ENCODE data around the gene C12orf42. TPM values are rescaled to one million over a fixed set of nuclear protein-coding genes. Genes with fewer than 3 reads are reported as not detected.

Gene C12orf42
- total RNA-seq, 6 donors from 2014 or later = not detected

GRCh38 chr12:103422328-103422727, 73.4 kb downstream of the C12orf42 start:
- no peak for ATAC-seq (ENCODE audit: low FRiP score in 2 of 2)

GRCh38 chr12:103421402-103421801, 74.4 kb downstream of the C12orf42 start:
- Histone ChIP-seq H3K9me3 (no peaks in the 10 kb centered on the region), H3K36me3 (no peaks in the 10 kb centered on the region), H3K27ac (no peak overlapping the region), H3K4me1 (no peaks in the 10 kb centered on the region), H3K27me3 (no peaks in the 10 kb centered on the region), H3K4me3 (no peak overlapping the region)
- 90% methylated on average over 1 of the region's 1 CpG for WGBS, 2 donors
- ATAC-seq (ENCODE audit: low FRiP score in 2 of 2) (no peak), DNase-seq (no peak)
- TF ChIP-seq POLR2AphosphoS5 (IDR thresholded peaks at IDR 0.05) = no peak
- no peak for TF ChIP-seq POLR2A (IDR thresholded peaks at IDR 0.05)
- no peak for TF ChIP-seq CTCF (IDR thresholded peaks at IDR 0.05)
- no peak for TF ChIP-seq EP300 (IDR thresholded peaks at IDR 0.05)

More at GRCh38 chr12:103422328-103422727, 73.4 kb downstream of the C12orf42 start:
- H3K4me3 ChIP-seq = no peak overlapping the region
- no peak overlapping the region for H3K27ac ChIP-seq
- DNase-seq = no peak
- WGBS, 2 donors = 74 to 78% methylated on average over 4 of the region's 4 CpGs
- H3K27me3 ChIP-seq = no peaks in the 10 kb centered on the region
- no peaks in the 10 kb centered on the region for H3K9me3 ChIP-seq
- no peaks in the 10 kb centered on the region for H3K4me1 ChIP-seq
- TF ChIP-seq POLR2AphosphoS5 (IDR thresholded peaks at IDR 0.05) (no peak), CTCF (IDR thresholded peaks at IDR 0.05) (no peak), POLR2A (IDR thresholded peaks at IDR 0.05) (no peak), EP300 (IDR thresholded peaks at IDR 0.05) (no peak)
- no peaks in the 10 kb centered on the region for H3K36me3 ChIP-seq

- Histone ChIP-seq H3K9me3 (no peaks in the 10 kb centered on the region), H3K27ac (no peak overlapping the region), H3K4me1 (no peaks in the 10 kb centered on the region), H3K4me3 (no peak overlapping the region), H3K27me3 (no peaks in the 10 kb centered on the region), H3K36me3 (no peaks in the 10 kb centered on the region)
- DNase-seq = no peak
- ATAC-seq (ENCODE audit: low FRiP score in 2 of 2) = no peak
- TF ChIP-seq CTCF (IDR thresholded peaks at IDR 0.05) = no peak
- no peak for TF ChIP-seq POLR2AphosphoS5 (IDR thresholded peaks at IDR 0.05)
- TF ChIP-seq POLR2A (IDR thresholded peaks at IDR 0.05) = no peak
- no peak for TF ChIP-seq EP300 (IDR thresholded peaks at IDR 0.05)
- 83 to 89% methylated on average over 2 of the region's 2 CpGs for WGBS, 2 donors
Measured at GRCh38 chr12:103415681-103416080, 80.1 kb downstream of the C12orf42 start.

GRCh38 chr12:103401421-103401820, 94.3 kb downstream of the C12orf42 start:
- DNase-seq (peak in 1 of 2 donors; percentile 22), ATAC-seq (ENCODE audit: low FRiP score in 2 of 2) (no peak)
- H3K36me3 ChIP-seq = no peaks in the 10 kb centered on the region
- H3K27ac ChIP-seq = no peak overlapping the region
- H3K9me3 ChIP-seq = no peaks in the 10 kb centered on the region
- H3K4me1 ChIP-seq = no peaks in the 10 kb centered on the region
- WGBS, 2 donors = 80 to 83% methylated on average over 3 of the region's 3 CpGs
- no peak overlapping the region for H3K4me3 ChIP-seq
- no peaks in the 10 kb centered on the region for H3K27me3 ChIP-seq
- TF ChIP-seq POLR2AphosphoS5 (IDR thresholded peaks at IDR 0.05) = no peak
- TF ChIP-seq EP300 (IDR thresholded peaks at IDR 0.05) = no peak
- no peak for TF ChIP-seq CTCF (IDR thresholded peaks at IDR 0.05)
- TF ChIP-seq POLR2A (IDR thresholded peaks at IDR 0.05) = no peak

- Histone ChIP-seq H3K36me3 (no peaks in the 10 kb centered on the region), H3K4me1 (no peaks in the 10 kb centered on the region), H3K9me3 (no peaks in the 10 kb centered on the region), H3K27me3 (no peaks in the 10 kb centered on the region), H3K27ac (no peak overlapping the region), H3K4me3 (no peak overlapping the region)
- no peak for TF ChIP-seq POLR2A (IDR thresholded peaks at IDR 0.05)
- no peak for TF ChIP-seq CTCF (IDR thresholded peaks at IDR 0.05)
- TF ChIP-seq POLR2AphosphoS5 (IDR thresholded peaks at IDR 0.05) = no peak
- no peak for TF ChIP-seq EP300 (IDR thresholded peaks at IDR 0.05)
- ATAC-seq (ENCODE audit: low FRiP score in 2 of 2) = peak in 1 of 2 donors; percentile 68
- WGBS, 2 donors = 37 to 79% methylated on average over 1 of the region's 1 CpG
- no peak for DNase-seq
Measured at GRCh38 chr12:103399986-103400385, 95.8 kb downstream of the C12orf42 start.

Measured in upper lobe of left lung (tissue), 6 donors.